Suprapubic skin (tissue), 3 donors: Measurements from ENCODE around the gene PRSS36.
"Not testable (repeated sequence)": the region's sequence is repeated elsewhere in the genome, so short reads cannot be mapped to it uniquely, and the experiment has no call there.

Experiments
- CTCF ChIP-seq, 2 donors: fragments of 200-600 bp in 1 of 2; fragments of 450-650 bp in 1 of 2; sonication (generic) in 1 of 2; IDR thresholded peaks; one replicate each; pipeline ENCODE4 v1.5.1; 2016 to 2019; ENCODE audit warnings: antibody characterized with exemption in 2 of 2, mild to moderate bottlenecking in 1 of 2, moderate library complexity in 1 of 2
- EP300 ChIP-seq: sonication (generic); formaldehyde crosslinking; IDR thresholded peaks from one replicate; pipeline ENCODE4 v1.6.1; 2017; ENCODE audit warnings: antibody characterized with exemption
- POLR2A ChIP-seq, 2 donors: fragments of 450-650 bp; IDR thresholded peaks; one replicate each; pipeline ENCODE4 v1.6.1; 2017; ENCODE audit warnings: antibody characterized with exemption in 2 of 2, mild to moderate bottlenecking in 2 of 2, moderate library complexity in 2 of 2

DNA sequence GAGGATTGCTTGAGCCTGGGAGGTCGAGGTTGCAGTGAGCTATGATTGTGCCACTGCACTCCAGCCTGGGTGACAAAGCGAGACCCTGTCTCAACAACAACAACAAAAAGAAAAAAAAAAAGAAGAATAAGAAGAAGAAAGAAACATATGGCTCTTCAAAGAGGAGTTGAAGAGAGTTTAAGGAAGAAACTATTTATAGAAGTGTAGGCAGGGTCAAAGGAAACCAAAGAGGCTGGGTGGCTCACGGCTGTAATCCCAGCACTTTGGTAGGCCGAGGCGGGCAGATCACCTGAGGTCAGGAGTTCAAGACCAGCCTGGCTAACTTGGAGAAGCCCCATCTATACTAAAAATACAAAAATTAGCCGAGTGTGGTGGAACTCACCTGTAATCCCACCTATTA, 1.1 kb upstream of the PRSS36 start:
- not testable (repeated sequence) for TF ChIP-seq CTCF (IDR thresholded peaks at IDR 0.05); EP300; POLR2A (IDR thresholded peaks at IDR 0.05)
